Measurements from ENCODE around the gene RYR3.

DNA sequence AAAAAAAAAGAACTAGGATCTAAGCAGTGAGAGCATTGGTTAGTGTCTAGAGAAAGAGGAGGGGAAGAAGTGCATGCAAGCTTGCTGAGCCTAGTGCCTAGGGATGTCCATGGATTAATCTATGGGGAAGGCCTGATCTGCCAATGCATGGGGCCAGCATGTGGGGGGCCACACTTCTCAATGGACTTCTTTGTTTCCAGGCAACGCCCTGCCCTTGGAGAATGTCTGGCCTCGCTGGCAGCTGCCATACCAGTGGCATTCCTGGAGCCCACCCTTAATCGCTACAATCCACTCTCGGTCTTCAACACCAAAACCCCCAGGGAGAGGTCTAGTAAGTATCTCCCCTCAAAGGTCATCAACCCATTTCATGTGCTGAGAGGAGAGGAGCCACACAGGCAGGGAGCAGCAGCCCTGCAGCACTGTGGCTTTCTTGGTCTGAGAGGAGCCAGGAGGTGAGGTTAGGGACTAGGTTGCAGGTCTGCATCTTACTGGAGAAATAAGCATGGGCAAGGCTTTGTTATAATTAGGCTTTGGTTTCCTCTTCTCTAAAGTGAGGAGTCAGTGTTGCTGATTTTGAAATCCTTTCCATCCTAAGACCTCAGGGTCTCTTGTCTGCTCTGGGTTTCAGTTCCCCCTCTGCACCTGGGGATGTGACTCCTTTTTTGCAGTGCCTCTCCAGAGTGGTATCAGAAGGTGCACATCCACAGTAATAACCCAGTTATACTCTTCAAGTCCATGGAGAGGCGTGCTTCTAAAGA lies 469.4 kb downstream of the RYR3 start:
- TF ChIP-seq, protein P1, sequence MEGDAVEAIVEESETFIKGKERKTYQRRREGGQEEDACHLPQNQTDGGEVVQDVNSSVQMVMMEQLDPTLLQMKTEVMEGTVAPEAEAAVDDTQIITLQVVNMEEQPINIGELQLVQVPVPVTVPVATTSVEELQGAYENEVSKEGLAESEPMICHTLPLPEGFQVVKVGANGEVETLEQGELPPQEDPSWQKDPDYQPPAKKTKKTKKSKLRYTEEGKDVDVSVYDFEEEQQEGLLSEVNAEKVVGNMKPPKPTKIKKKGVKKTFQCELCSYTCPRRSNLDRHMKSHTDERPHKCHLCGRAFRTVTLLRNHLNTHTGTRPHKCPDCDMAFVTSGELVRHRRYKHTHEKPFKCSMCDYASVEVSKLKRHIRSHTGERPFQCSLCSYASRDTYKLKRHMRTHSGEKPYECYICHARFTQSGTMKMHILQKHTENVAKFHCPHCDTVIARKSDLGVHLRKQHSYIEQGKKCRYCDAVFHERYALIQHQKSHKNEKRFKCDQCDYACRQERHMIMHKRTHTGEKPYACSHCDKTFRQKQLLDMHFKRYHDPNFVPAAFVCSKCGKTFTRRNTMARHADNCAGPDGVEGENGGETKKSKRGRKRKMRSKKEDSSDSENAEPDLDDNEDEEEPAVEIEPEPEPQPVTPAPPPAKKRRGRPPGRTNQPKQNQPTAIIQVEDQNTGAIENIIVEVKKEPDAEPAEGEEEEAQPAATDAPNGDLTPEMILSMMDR (conservative IDR thresholded peaks at IDR 0.05; ENCODE audit: low read depth, low read length): no peak
- TF ChIP-seq EZH2phosphoT487 (IDR thresholded peaks at IDR 0.05; ENCODE audit: borderline replicate concordance, low read length): no peak
- TF ChIP-seq EZH2 (IDR thresholded peaks at IDR 0.05; ENCODE audit: low read length, unreplicated experiment): no peak
